HCT116 (cell line): Measurements from ENCODE around the gene RCSD1. TPM values are rescaled to one million over a fixed set of nuclear protein-coding genes. Genes with fewer than 3 reads are reported as not detected.

Experiments used
- ATAC-seq: fragments of 200-7000 bp; cut with Tn5 transposase; 2 replicates; pipeline ENCODE4 v1.9.1; 2020; ENCODE audit warnings: mild to moderate bottlenecking, moderate library complexity
- BruUV-seq: library from RNA; stranded (reverse); fragments of 400-500 nt; replicated peaks from 2 replicates; lab custom pipeline; 2021; lab: Mats Ljungman, UMichigan
- CTCF ChIA-PET: fragments of 300-600 bp; sonication (Branson Sonifier 250); formaldehyde crosslinking; loops from one replicate; lab custom pipeline; 2021; ENCODE audit warnings: antibody characterized with exemption; lab: Charles Lee
- POLR2A ChIA-PET: fragments of 300-600, 350-600 bp; sonication (Branson Sonifier 250); formaldehyde crosslinking; loops from one replicate; lab custom pipeline; 2021; ENCODE audit warnings: antibody characterized with exemption; lab: Charles Lee
- RAD21 ChIA-PET, 2 experiments: fragments of 300-600 bp; sonication (Branson Sonifier 250); formaldehyde crosslinking; loops; one replicate each; lab custom pipeline; 2023; ENCODE audit warnings: low total read pairs in 2 of 2; ENCODE audit not compliant: uncharacterized antibody in 2 of 2, unreplicated experiment in 2 of 2, low non-redundant PET in 1 of 2; lab: Charles Lee
- DNase-seq: peaks from one replicate; pipeline ENCODE4 v3.0.0-alpha.2; 2010; ENCODE audit warnings: low read depth, low spot score
- H2AFZ ChIP-seq: fragments of 200-600 bp; shearing (Covaris generic), sonication (generic); 2 replicates; pipeline ENCODE4 v1.6.1; 2017; ENCODE audit warnings: low read depth, mixed run types, mixed read lengths, antibody characterized with exemption, low read length; ENCODE audit not compliant: poor library complexity, severe bottlenecking
- H3K27ac ChIP-seq: 2 replicates; pipeline ENCODE4 v1.5.1; 2012; ENCODE audit warnings: low read depth, low read length
- H3K27me3 ChIP-seq: fragments of 200-600 bp; sonication (generic); 2 replicates; pipeline ENCODE4 v1.6.1; 2016; ENCODE audit warnings: mixed run types, low read length, mixed read lengths; ENCODE audit not compliant: insufficient read depth
- H3K36me3 ChIP-seq, 2 experiments: fragments of 200-500 bp in 1 of 2; fragments of 200-600 bp in 1 of 2; sonication (Bioruptor generic) in 1 of 2; sonication (generic) in 1 of 2; 2 replicates each; pipeline versions ENCODE4 v1.5.1 to v1.6.1; 2014 to 2016; ENCODE audit warnings: low read length in 2 of 2, inconsistent platforms in 1 of 2, mixed read lengths in 1 of 2, mixed run types in 1 of 2; ENCODE audit not compliant: insufficient read depth in 2 of 2, control insufficient read depth in 1 of 2
- H3K4me1 ChIP-seq, 2 experiments: fragments of 200-600 bp in 1 of 2; sonication (generic) in 1 of 2; 2 replicates each; pipeline versions ENCODE4 v1.5.1 to v1.6.1; 2012 to 2017; ENCODE audit warnings: low read length in 2 of 2, inconsistent platforms in 1 of 2, mild to moderate bottlenecking in 1 of 2, mixed read lengths in 1 of 2, mixed run types in 1 of 2, moderate library complexity in 1 of 2; ENCODE audit not compliant: insufficient read depth in 2 of 2, control insufficient read depth in 1 of 2
- H3K4me2 ChIP-seq: fragments of 200-600 bp; sonication (generic); 2 replicates; pipeline ENCODE4 v1.6.1; 2017; ENCODE audit warnings: mixed run types, low read length, mixed read lengths
- H3K4me3 ChIP-seq, 2 experiments: fragments of 200-600 bp in 1 of 2; sonication (generic) in 1 of 2; replicated peaks in 1 of 2; 2 replicates each; pipeline ENCODE4 v1.5.1; 2011 to 2016; ENCODE audit warnings: low read length in 2 of 2, control low read depth in 1 of 2, low read depth in 1 of 2, mild to moderate bottlenecking in 1 of 2, mixed read lengths in 1 of 2, mixed run types in 1 of 2
- H3K79me2 ChIP-seq: fragments of 200-600 bp; sonication (generic); 2 replicates; pipeline ENCODE4 v1.6.1; 2017; ENCODE audit warnings: mild to moderate bottlenecking, mixed run types, low read length, moderate library complexity, mixed read lengths; ENCODE audit not compliant: insufficient read depth
- H3K9ac ChIP-seq: fragments of 200-600 bp; sonication (generic); 2 replicates; pipeline ENCODE4 v1.6.1; 2016; ENCODE audit warnings: low read length, mixed read lengths
- H3K9me2 ChIP-seq: fragments of 200-600 bp; sonication (generic), shearing (Covaris generic); 2 replicates; pipeline ENCODE4 v1.6.1; 2017; ENCODE audit warnings: mixed run types, mild to moderate bottlenecking, moderate library complexity; ENCODE audit not compliant: insufficient read depth
- H3K9me3 ChIP-seq, 2 experiments: fragments of 200-500 bp in 1 of 2; fragments of 200-600 bp in 1 of 2; sonication (Bioruptor generic) in 1 of 2; sonication (generic) in 1 of 2; 2 replicates each; pipeline ENCODE4 v1.6.1; 2014 to 2017; ENCODE audit warnings: low read length in 2 of 2, mixed read lengths in 2 of 2, inconsistent platforms in 1 of 2, low read depth in 1 of 2, mild to moderate bottlenecking in 1 of 2, mixed run types in 1 of 2, moderate library complexity in 1 of 2; ENCODE audit not compliant: control insufficient read depth in 1 of 2, insufficient read depth in 1 of 2
- H4K20me1 ChIP-seq: fragments of 200-600 bp; sonication (generic), shearing (Covaris generic); 2 replicates; pipeline ENCODE4 v1.6.1; 2017; ENCODE audit warnings: mixed run types, mild to moderate bottlenecking, moderate library complexity; ENCODE audit not compliant: insufficient read depth
- ATF3 ChIP-seq: IDR thresholded peaks from 2 replicates; pipeline ENCODE4 v1.6.1; 2012
- CEBPB ChIP-seq: IDR thresholded peaks from 2 replicates; pipeline ENCODE4 v1.6.1; 2012; ENCODE audit warnings: low read depth
- CTCF ChIP-seq, 3 experiments: fragments of 200-600 bp in 1 of 3; sonication (generic) in 1 of 3; IDR thresholded peaks in 2 of 3; conservative IDR thresholded peaks in 1 of 3; 2 replicates each; pipeline ENCODE4 v1.5.1; 2012 to 2017; ENCODE audit warnings: low read depth in 2 of 3, low read length in 2 of 3, antibody characterized with exemption in 1 of 3, borderline replicate concordance in 1 of 3, control low read depth in 1 of 3, mild to moderate bottlenecking in 1 of 3, mixed read lengths in 1 of 3, mixed run types in 1 of 3, moderate library complexity in 1 of 3; ENCODE audit not compliant: insufficient read depth in 1 of 3
- EGR1 ChIP-seq: IDR thresholded peaks from 2 replicates; pipeline ENCODE4 v1.6.1; 2012; ENCODE audit warnings: low read depth
- ELF1 ChIP-seq: IDR thresholded peaks from 2 replicates; pipeline ENCODE4 v1.6.1; 2012; ENCODE audit warnings: low read depth, borderline replicate concordance
- EZH2 ChIP-seq: fragments of 200-600 bp; sonication (generic); IDR thresholded peaks from 2 replicates; pipeline ENCODE4 v1.6.1; 2017; ENCODE audit warnings: antibody characterized with exemption, mixed run types
- JUND ChIP-seq: IDR thresholded peaks from 2 replicates; pipeline ENCODE4 v1.6.1; 2012
- MAX ChIP-seq: IDR thresholded peaks from 2 replicates; pipeline ENCODE4 v1.6.1; 2012
- POLR2A ChIP-seq: IDR thresholded peaks from 2 replicates; pipeline ENCODE4 v1.7.0; 2011; ENCODE audit warnings: borderline replicate concordance; ENCODE audit not compliant: insufficient read depth, insufficient read length; ENCODE audit errors: extremely low read depth
- RAD21 ChIP-seq: IDR thresholded peaks from 2 replicates; pipeline ENCODE4 v1.6.1; 2012; ENCODE audit warnings: low read depth, mild to moderate bottlenecking
- REST ChIP-seq: IDR thresholded peaks from 2 replicates; pipeline ENCODE4 v1.6.1; 2012; ENCODE audit warnings: low read depth
- SIN3A ChIP-seq: IDR thresholded peaks from 2 replicates; pipeline ENCODE4 v1.6.1; 2012; ENCODE audit warnings: low read depth
- SP1 ChIP-seq: IDR thresholded peaks from 2 replicates; pipeline ENCODE4 v1.6.1; 2012; ENCODE audit warnings: low read depth
- ZFX ChIP-seq: fragments of 450-650 bp; IDR thresholded peaks from 2 replicates; pipeline ENCODE4 v1.6.1; 2017
- ZNF274 ChIP-seq: fragments of 200-500 bp; sonication (Bioruptor generic); IDR thresholded peaks from 2 replicates; pipeline ENCODE4 v1.6.1; 2014; ENCODE audit warnings: mild to moderate bottlenecking, low read depth, low read length, inconsistent platforms
- intact Hi-C: fragments of 100-400 bp; cut with micrococcal nuclease; formaldehyde crosslinking; loops from 2 replicates; pipeline ENCODE4 v1.10.0; 2022
- total RNA-seq: library from RNA; stranded (reverse); gene quantifications from one replicate; pipeline ENCODE4 v1.2.1, GENCODE V29; 2021; ENCODE audit not compliant: unreplicated experiment

RCSD1 gene
- total RNA-seq, 1 experiment from 2014 or later = 0.15 TPM

DNA sequence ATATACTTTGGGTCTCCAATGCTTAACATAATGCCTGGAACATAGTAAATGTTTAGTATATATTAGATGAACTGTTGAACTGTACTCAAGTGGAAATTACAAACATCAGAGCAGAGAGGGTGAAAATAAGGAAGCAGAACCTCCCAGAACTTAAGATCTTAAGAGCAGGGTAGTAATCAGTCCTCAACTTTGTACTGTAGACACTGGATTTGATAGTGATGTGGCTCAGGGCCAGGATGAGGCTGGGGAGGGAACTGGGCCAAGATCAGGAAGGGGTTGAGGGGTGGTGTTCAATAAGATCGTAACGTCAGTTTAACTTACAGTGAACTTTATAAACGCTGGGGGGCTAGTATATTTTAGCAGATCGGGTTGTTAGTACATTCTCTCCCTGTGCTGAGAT is 107.1 kb downstream of the RCSD1 start:
- Histone ChIP-seq H2AFZ (no peak overlapping the region), H3K9ac (no peak overlapping the region), H3K36me3 (no peaks in the 10 kb centered on the region), H3K4me3 (no peak overlapping the region), H3K27me3 (no peaks in the 10 kb centered on the region), H3K4me2 (no peak overlapping the region), H3K9me3 (no peaks in the 10 kb centered on the region), H3K27ac (no peak overlapping the region), H3K9me2 (no peaks in the 10 kb centered on the region), H4K20me1 (no peaks in the 10 kb centered on the region), H3K79me2 (peaks cover 70% of the 10 kb centered on the region), H3K4me1 (peaks cover 4 to 16% of the 10 kb centered on the region in 2 experiments; a peak in 3 of 4 replicates)
- ChIA-PET CTCF (no interaction called here), RAD21 (no interaction called here), POLR2A (no interaction called here)
- intact Hi-C loops = no loop called here
- no TSS peak for BruUV-seq
- no peak for DNase-seq
- ATAC-seq = no peak
- TF ChIP-seq MAX (no peak), POLR2A (no peak), ZFX (no peak), SIN3A (no peak), EZH2 (no peak), CEBPB (no peak)

- Histone ChIP-seq H3K9me2 (no peaks in the 10 kb centered on the region), H3K4me3 (no peak overlapping the region), H3K79me2 (peaks cover 65% of the 10 kb centered on the region), H3K27ac (no peak overlapping the region), H3K4me2 (no peak overlapping the region), H3K4me1 (peaks cover 4 to 16% of the 10 kb centered on the region in 2 experiments; a peak in 3 of 4 replicates), H2AFZ (no peak overlapping the region), H4K20me1 (no peaks in the 10 kb centered on the region), H3K36me3 (no peaks in the 10 kb centered on the region), H3K27me3 (no peaks in the 10 kb centered on the region), H3K9ac (no peak overlapping the region), H3K9me3 (no peaks in the 10 kb centered on the region)
- intact Hi-C loops = no loop called here
- no peak for ATAC-seq
- ChIA-PET POLR2A (no interaction called here), CTCF (no interaction called here), RAD21 (no interaction called here)
- no peak for DNase-seq
- no TSS peak for BruUV-seq
- no peak for TF ChIP-seq ELF1
- no peak for TF ChIP-seq CEBPB
- no peak for TF ChIP-seq ZNF274
- no peak for TF ChIP-seq RAD21
- TF ChIP-seq EGR1 = no peak
- TF ChIP-seq ZFX = no peak
- TF ChIP-seq EZH2 = no peak
- TF ChIP-seq ATF3 = no peak
- TF ChIP-seq REST = no peak
- TF ChIP-seq JUND = no peak
- TF ChIP-seq SP1 = no peak
- no peak for TF ChIP-seq SIN3A
- TF ChIP-seq CTCF (IDR thresholded peaks at IDR 0.05 in 2 of 3, conservative IDR thresholded peaks at IDR 0.05 in 1 of 3; ENCODE audit: borderline replicate concordance in 1 of 3, insufficient read depth in 1 of 3, low read depth in 2 of 3, low read length in 2 of 3) = no peak
These were observed 108.1 kb downstream of the RCSD1 start for GRCh38 chr1:167738158-167738557.
